Endothelial cell of coronary artery (primary cell): ENCODE data around the gene KRTAP3-2. TPM values are rescaled to one million over a fixed set of nuclear protein-coding genes. Genes with fewer than 3 reads are reported as not detected.

Source experiments
- total RNA-seq: library from RNA; depleted of rRNA; stranded (reverse); fragments of >200 nt; gene quantifications from 2 replicates; pipeline ENCODE4 v1.2.3, GENCODE V29; 2014

Gene KRTAP3-2
- total RNA-seq, result not detected in 2 replicates

DNA sequence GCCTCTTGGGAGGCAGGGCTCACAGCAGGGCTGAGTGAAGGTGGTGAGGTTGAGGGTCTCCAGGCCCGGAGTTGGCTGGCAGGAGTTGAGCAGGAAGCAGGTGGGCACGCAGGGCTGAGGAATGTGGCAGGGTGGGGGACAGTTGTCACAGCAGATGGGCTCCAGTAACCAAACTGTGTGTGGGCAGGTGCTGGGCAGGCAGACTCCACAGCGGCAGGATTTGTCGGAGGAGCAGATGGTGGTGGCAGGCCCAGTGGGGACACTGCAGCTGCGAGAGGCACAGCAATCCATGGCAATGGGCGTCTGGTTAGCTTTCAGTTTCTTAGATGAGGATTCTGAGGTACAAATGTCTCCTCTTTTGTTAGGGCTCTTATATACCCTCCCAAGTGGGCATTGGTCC, at the start of gene KRTAP3-2:
Gene KRTAP3-2, minus strand, starts transcription at position 344 of the 400 bp plus-strand sequence. Its CDS starts 53 bp downstream, at position 291.

DNA sequence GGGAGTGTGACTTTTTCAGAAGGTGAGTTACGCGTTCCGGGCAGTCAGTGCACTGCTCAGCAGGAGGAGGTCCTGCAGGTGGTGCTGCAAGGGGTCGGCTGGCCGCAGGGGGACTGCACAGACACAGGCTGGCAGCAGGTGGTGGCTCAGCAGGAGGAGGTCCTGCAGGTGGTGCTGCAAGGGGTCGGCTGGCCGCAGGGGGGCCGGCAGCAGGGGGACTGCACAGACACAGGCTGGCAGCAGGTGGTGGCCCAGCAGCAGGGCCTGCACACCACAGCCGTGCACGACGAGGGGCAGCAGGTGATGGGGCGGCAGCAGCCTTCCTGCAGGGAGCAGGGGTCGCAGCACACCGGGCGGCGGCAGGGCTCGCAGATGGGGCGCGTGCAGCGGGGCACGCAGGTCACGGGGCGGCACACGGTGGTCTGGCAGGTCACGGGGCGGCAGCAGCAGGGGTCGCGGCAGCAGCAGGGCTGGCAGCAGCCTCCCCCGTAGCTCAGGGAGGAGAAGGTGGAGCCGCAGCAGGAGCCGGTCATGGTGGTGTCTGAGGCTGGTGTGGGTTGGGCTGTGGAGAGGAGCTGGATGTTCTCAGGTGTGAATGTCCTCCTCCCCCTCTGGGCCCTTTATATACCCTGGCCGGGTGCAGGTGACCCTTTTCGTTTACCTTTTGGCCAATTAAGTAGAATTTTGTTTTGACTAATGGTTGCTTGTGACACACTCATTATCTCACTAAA, 47.2 kb upstream of the KRTAP3-2 start, which contains the start of gene KRTAP2-1:
Gene KRTAP2-1, minus strand, starts transcription at position 582 of the 731 bp plus-strand sequence. Its CDS starts 49 bp downstream, at position 533.

DNA sequence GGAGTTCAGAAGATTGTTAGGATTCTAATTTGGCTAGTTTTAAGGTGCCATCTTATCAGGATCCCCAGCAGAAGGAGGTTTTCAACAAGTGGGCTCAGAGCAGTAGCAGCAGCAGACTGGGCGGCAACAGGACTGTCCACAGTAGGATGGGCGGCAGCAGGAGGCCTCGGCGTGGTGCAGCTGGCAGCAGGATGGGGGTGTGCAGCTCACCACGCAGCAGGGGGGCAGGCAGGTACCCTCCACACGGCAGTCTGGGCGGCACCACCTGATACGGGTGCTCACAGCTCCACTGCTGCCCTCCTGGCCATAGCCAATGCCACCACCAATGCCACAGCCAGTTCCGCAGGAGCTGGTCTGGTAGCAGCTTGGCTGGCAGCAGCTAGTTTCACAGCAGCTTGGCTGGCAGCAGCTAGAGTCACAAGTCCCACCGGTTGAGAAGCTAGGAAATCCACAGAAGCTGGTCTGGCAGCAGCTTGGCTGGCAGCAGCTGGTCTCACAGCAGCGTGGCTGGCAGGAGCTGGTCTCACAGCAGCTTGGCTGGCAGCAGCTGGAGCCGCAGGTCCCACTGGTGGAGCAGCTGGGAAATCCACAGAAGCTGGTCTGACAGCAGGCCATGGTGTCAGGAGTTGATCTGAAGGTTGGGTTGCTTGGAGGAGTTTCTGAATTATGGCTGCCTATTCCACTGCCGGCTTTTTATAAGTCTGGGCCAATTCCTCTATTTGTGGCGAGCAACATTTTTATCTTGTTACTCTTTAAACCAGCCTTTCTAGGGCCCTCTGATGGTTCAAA, 41.3 kb upstream of the KRTAP3-2 start, which contains the start of gene KRTAP1-1:
Gene KRTAP1-1, minus strand, starts transcription at position 668 of the 789 bp plus-strand sequence. Its CDS starts 53 bp downstream, at position 615.

DNA sequence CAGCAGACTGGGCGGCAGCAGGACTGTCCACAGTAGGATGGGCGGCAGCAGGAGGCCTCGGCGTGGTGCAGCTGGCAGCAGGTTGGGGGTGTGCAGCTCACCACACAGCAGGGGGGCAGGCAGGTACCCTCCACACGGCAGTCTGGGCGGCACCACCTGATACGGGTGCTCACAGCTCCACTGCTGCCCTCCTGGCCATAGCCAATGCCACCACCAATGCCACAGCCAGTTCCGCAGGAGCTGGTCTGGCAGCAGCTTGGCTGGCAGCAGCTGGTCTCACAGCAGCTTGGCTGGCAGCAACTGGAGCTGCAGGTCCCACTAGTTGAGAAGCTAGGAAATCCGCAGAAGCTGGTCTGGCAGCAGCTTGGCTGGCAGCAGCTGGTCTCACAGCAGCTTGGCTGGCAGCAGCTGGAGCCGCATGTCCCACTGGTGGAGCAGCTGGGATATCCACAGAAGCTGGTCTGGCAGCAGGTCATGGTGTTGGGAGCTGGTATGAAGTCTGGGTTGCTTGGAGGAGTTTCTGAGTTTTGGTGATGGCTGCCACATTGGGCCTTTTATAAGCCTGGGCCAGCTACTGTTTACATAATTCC, 34.7 kb upstream of the KRTAP3-2 start, which contains the start of gene KRTAP1-3:
Gene KRTAP1-3, minus strand, starts transcription at position 529 of the 590 bp plus-strand sequence. Its CDS starts 53 bp downstream, at position 476.

DNA sequence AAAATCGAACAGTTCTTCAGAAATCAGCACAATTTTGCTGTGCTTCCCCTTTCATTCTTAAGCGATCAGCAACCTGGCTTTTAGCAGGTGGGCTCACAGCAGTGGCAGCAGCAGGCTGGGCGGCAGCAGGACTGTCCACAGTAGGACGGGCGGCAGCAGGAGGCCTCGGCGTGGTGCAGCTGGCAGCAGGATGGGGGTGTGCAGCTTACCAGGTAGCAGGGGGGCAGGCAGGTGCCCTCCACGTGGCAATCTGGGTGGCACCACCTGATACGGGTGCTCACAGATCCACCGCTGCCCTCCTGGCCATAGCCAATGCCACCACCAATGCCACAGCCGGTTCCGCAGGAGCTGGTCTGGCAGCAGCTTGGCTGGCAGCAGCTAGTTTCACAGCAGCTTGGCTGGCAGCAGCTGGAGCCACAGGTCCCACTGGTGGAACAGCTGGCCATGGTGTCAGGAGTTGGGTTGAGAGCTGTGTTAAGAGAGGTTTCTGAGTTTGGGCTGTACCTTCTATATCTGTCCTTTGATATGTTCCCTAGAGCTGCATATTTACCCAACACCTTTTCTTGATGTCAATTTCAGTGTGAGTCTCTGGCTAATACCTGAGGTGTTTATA, 30.0 kb upstream of the KRTAP3-2 start, which contains the start of gene KRTAP1-4:
Gene KRTAP1-4, minus strand, starts transcription at position 563 of the 613 bp plus-strand sequence. Its CDS starts 117 bp downstream, at position 446.

DNA sequence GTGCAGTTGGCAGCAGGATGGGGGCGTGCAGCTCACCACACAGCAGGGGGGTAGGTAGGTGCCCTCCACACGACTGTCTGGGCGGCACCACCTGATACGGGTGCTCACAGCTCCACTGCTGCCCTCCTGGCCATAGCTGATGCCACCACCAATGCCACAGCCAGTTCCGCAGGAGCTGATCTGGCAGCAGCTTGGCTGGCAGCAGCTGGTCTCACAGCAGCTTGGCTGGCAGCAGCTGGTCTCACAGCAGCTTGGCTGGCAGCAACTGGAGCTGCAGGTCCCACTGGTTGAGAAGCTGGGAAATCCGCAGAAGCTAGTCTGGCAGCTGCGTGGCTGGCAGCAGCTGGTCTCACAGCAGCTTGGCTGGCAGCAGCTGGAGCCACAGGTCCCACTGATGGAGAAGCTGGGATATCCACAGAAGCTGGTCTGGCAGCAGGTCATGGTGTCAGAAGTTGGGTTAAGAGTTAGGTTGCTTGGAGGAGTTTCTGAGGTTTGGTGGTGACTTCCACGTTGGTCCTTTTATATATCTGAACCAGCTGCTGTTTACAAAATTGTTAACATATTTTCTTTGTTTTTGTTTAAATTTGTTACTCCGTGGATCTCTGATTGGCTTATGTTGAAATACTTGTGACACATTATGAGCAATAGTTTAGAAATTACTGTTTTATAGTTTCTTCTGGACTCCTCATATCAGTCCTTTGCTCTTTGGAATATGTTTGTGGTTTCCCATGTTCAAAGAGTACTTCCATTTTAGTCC, 27.2 kb upstream of the KRTAP3-2 start, which contains the start of gene KRTAP1-5:
Gene KRTAP1-5, minus strand, starts transcription at position 494 of the 757 bp plus-strand sequence. Its CDS starts 53 bp downstream, at position 441.

DNA sequence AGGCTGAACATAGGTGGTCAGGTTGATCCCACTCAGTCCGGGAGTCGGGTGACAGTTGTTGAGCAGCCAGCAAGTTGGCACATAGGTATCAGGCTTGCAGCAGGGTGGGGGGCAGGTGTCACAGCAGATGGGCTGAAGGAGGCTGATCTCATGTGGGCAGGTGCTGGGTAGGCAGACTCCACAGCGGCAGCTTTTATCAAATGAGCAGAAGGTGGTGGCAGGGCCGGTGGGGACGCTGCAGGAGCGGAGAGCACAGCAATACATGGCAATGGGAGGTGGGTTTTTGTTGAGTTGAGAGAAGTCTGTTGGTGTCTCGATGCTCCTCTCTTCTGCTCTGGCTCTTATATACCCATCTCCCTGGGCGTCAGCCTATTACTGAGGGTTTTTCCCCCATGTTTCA, 9.1 kb upstream of the KRTAP3-2 start, which contains the start of gene KRTAP3-1:
Gene KRTAP3-1, minus strand, starts transcription at position 318 of the 400 bp plus-strand sequence. Its CDS starts 54 bp downstream, at position 264.

DNA sequence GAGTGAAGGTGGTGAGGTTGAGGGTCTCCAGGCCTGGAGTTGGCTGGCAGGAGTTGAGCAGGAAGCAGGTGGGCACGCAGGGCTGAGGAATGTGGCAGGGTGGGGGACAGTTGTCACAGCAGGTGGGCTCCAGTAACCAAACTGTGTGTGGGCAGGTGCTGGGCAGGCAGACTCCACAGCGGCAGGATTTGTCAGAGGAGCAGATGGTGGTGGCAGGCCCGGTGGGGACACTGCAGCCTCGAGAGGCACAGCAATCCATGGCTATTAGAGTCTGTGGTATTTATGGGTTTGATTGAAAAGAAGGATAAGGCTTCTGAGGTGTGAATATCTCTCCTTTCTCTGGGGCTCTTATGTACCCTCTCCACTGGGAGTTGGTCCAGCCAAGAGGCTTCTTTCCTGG, 5.9 kb downstream of the KRTAP3-2 start, which contains the start of gene KRTAP3-3:
Gene KRTAP3-3, minus strand, starts transcription at position 326 of the 400 bp plus-strand sequence. Its CDS starts 67 bp downstream, at position 259.

DNA sequence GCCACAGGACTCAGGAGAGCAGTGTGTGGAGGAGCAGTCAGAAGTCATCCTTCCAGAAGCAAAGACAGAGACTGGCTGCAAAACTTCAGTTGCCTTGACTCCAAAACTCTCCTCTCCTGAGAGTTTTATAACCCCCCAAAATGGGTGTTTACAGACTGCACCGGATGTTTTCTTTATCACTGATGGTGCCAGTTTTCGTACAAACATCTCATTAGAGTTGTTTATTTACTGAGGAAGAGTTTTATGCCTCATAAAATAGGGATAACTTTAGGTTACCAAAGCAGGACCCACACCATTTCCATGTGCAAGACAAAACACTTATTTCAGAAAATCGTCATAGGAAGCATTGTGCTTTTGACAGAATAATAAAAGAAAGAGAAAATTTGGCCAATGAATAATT, 15.5 kb downstream of the KRTAP3-2 start, which contains the start of gene KRT40:
Gene KRT40, minus strand, starts transcription at position 101 of the 400 bp plus-strand sequence. Its CDS starts 53 bp downstream, at position 48.

DNA sequence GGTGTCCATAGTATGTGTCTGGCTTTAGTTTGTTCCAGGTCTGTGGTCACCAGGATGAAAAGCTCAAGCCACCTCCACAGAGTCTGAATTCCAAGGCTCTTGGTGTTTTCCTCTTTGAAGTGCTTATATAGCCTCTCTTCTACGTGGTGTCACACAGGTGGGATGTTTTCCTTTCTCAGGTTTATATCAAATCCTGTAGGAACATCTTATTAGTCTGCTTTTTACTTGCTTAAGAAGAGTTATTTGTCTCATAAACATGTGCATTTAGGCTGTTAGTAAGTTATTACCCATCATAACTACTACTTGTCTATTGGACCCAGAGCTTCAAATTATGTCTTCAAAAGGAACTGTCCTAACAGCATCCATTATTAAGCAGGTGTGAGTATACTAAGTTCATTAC, 32.9 kb downstream of the KRTAP3-2 start, which contains the start of gene KRT39:
Gene KRT39, minus strand, starts transcription at position 101 of the 400 bp plus-strand sequence. Its CDS starts 92 bp downstream, at position 9.

Other genes starting within 250 kb of the KRTAP3-2 start
- not detected in 2 replicates for gene KRT25, start 244.6 kb downstream of the KRTAP3-2 start, total RNA-seq
- not detected in 2 replicates for gene KRT26, start 227.7 kb downstream of the KRTAP3-2 start, total RNA-seq
- gene KRT27, start 217.4 kb downstream of the KRTAP3-2 start, total RNA-seq, result not detected in 2 replicates
- gene KRT28, start 199.9 kb downstream of the KRTAP3-2 start, total RNA-seq, result not detected in 2 replicates
- 2.7 and 4.0 TPM in 2 replicates for gene KRT10, start 177.3 kb downstream of the KRTAP3-2 start, total RNA-seq
- not detected in 2 replicates for gene KRT12, start 132.7 kb downstream of the KRTAP3-2 start, total RNA-seq
- not detected in 2 replicates for gene KRT20, start 114.7 kb downstream of the KRTAP3-2 start, total RNA-seq
- not detected in 2 replicates for gene KRT23, start 62.3 kb downstream of the KRTAP3-2 start, total RNA-seq
- not detected in 2 replicates for gene KRT39, start 33.0 kb downstream of the KRTAP3-2 start, total RNA-seq
- not detected in 2 replicates for gene KRT40, start 15.6 kb downstream of the KRTAP3-2 start, total RNA-seq
- not detected in 2 replicates for gene KRTAP3-3, start 5.7 kb downstream of the KRTAP3-2 start, total RNA-seq
- gene KRTAP3-1, start 9.2 kb upstream of the KRTAP3-2 start, total RNA-seq, result not detected in 2 replicates
- not detected in 2 replicates for gene KRTAP1-5, start 27.3 kb upstream of the KRTAP3-2 start, total RNA-seq
- not detected in 2 replicates for gene KRTAP1-4, start 30.3 kb upstream of the KRTAP3-2 start, total RNA-seq
- not detected in 2 replicates for gene KRTAP1-3, start 35.0 kb upstream of the KRTAP3-2 start, total RNA-seq
- not detected in 2 replicates for gene KRTAP1-1, start 41.5 kb upstream of the KRTAP3-2 start, total RNA-seq
- not detected in 2 replicates for gene KRTAP2-1, start 47.4 kb upstream of the KRTAP3-2 start, total RNA-seq
- not detected in 2 replicates for gene KRTAP2-2, start 55.3 kb upstream of the KRTAP3-2 start, total RNA-seq
- gene KRTAP2-3, start 60.2 kb upstream of the KRTAP3-2 start, total RNA-seq, result not detected in 2 replicates
- not detected in 2 replicates for gene KRTAP2-4, start 66.0 kb upstream of the KRTAP3-2 start, total RNA-seq
- gene KRTAP4-7, start 84.2 kb upstream of the KRTAP3-2 start, total RNA-seq, result not detected in 2 replicates
- not detected in 2 replicates for gene KRTAP4-8, start 98.2 kb upstream of the KRTAP3-2 start, total RNA-seq
- not detected in 2 replicates for gene KRTAP4-16, start 102.3 kb upstream of the KRTAP3-2 start, total RNA-seq
- gene KRTAP4-9, start 105.5 kb upstream of the KRTAP3-2 start, total RNA-seq, result not detected in 2 replicates
- not detected in 2 replicates for gene KRTAP4-11, start 118.5 kb upstream of the KRTAP3-2 start, total RNA-seq
- not detected in 2 replicates for gene KRTAP4-12, start 124.3 kb upstream of the KRTAP3-2 start, total RNA-seq
- gene KRTAP4-6, start 140.6 kb upstream of the KRTAP3-2 start, total RNA-seq, result not detected in 2 replicates
- not detected in 2 replicates for gene KRTAP4-5, start 149.9 kb upstream of the KRTAP3-2 start, total RNA-seq
- gene KRTAP4-4, start 160.8 kb upstream of the KRTAP3-2 start, total RNA-seq, result not detected in 2 replicates
- not detected in 2 replicates for gene KRTAP4-3, start 168.3 kb upstream of the KRTAP3-2 start, total RNA-seq
- gene KRTAP4-2, start 178.3 kb upstream of the KRTAP3-2 start, total RNA-seq, result not detected in 2 replicates
- not detected in 2 replicates for gene KRTAP4-1, start 185.0 kb upstream of the KRTAP3-2 start, total RNA-seq
- not detected in 2 replicates for gene KRTAP9-1, start 190.0 kb upstream of the KRTAP3-2 start, total RNA-seq
- not detected in 2 replicates for gene KRTAP9-2, start 226.7 kb upstream of the KRTAP3-2 start, total RNA-seq
- gene KRTAP9-3, start 232.5 kb upstream of the KRTAP3-2 start, total RNA-seq, result not detected in 2 replicates
- gene KRTAP9-8, start 238.1 kb upstream of the KRTAP3-2 start, total RNA-seq, result not detected in 2 replicates
- not detected in 2 replicates for gene KRTAP9-4, start 249.8 kb upstream of the KRTAP3-2 start, total RNA-seq